A549 treated with GW870086 at 1 μM for 4 hours (cell line): Measurements from ENCODE around the gene HUS1. TPM values are rescaled to one million over a fixed set of nuclear protein-coding genes. Genes with fewer than 3 reads are reported as not detected.

Source experiments
- total RNA-seq: library from RNA; stranded (reverse); fragments of 200-300 nt; extraction: Qiagen RNA extraction; gene quantifications from 5 replicates; pipeline ENCODE4 v1.2.3, GENCODE V29; 2022; ENCODE audit warnings: low read depth

Gene HUS1
- 16.4 to 19.9 TPM (median 17.2 TPM) in 5 replicates for total RNA-seq

GRCh38 chr7:47979145-47979831 is at the start of gene HUS1:
Gene HUS1, minus strand, starts transcription at chr7:47979615. Its CDS starts 96 bp downstream, at chr7:47979519.

GRCh38 chr7:48028938-48029337 is 49.5 kb upstream of the HUS1 start, which contains the start of gene SUN3:
Gene SUN3, minus strand, starts transcription at chr7:48029107. Its CDS starts 169 bp downstream, at chr7:48028938.

GRCh38 chr7:47948141-47948790 is 31.1 kb downstream of the HUS1 start, which contains the start of gene PKD1L1:
Gene PKD1L1, minus strand, starts transcription at chr7:47948466. Its CDS starts 26 bp downstream, at chr7:47948440.

Other genes with a start within 250 kb of the HUS1 start
- 0.03 to 0.24 TPM (median 0.05 TPM) in 5 replicates for gene PKD1L1, start 31.1 kb downstream of the HUS1 start, total RNA-seq
- not detected in 5 replicates for gene SUN3, start 49.5 kb upstream of the HUS1 start, total RNA-seq
- gene C7orf57, start 55.9 kb upstream of the HUS1 start, total RNA-seq: 0.18 to 0.79 TPM (median 0.26 TPM) in 5 replicates
- gene UPP1, start 109.7 kb upstream of the HUS1 start, total RNA-seq: 72.7 to 110 TPM (median 85.7 TPM) in 5 replicates
- gene ABCA13, start 191.8 kb upstream of the HUS1 start, total RNA-seq: 0.02 to 0.09 TPM (median 0.06 TPM) in 5 replicates